A549 (cell line): ENCODE data around the gene TMEM266. TPM values are rescaled to one million over a fixed set of nuclear protein-coding genes. Genes with fewer than 3 reads are reported as not detected.

ENCODE experiments used
- ATAC-seq, 2 experiments: fragments of 200-7000 bp in 1 of 2; fragments of >200 bp in 1 of 2; cut with Nextera tagmentation in 1 of 2; cut with Tn5 transposase in 1 of 2; 3 replicates each; pipeline versions ENCODE4 v1.8.0 to v1.9.1; 2018 to 2020; ENCODE audit warnings: mild to moderate bottlenecking in 1 of 2, moderate library complexity in 1 of 2
- CTCF ChIA-PET: fragments of 300-600 bp; sonication (Branson Sonifier 250); formaldehyde crosslinking; extraction: SDS; loops from one replicate; lab custom pipeline; 2021; ENCODE audit warnings: antibody characterized with exemption, inconsistent platforms; lab: Yijun Ruan, JAX
- POLR2A ChIA-PET: fragments of 350-600 bp; formaldehyde crosslinking; extraction: SDS; loops from one replicate; lab custom pipeline; 2021; ENCODE audit warnings: antibody characterized with exemption, inconsistent platforms; lab: Yijun Ruan, JAX
- DNase-seq, 2 experiments: peaks; one replicate each; pipeline versions ENCODE4 v3.0.0 to v3.0.0-alpha.2; 2011 to 2016; ENCODE audit warnings: low read depth in 1 of 2, low spot score in 1 of 2
- FAIRE-seq: peaks from 2 replicates; lab custom pipeline; 2011; peaks lifted over from hg19 to GRCh38; lab: Jason Lieb, UNC
- H3K27ac ChIP-seq, 2 experiments: fragments of >200 bp; sonication (Bioruptor Twin); formaldehyde crosslinking; 3 replicates each; pipeline ENCODE4 v1.5.1; 2016 to 2017
- H3K4me1 ChIP-seq: fragments of >200 bp; sonication (Bioruptor Twin); formaldehyde crosslinking; 3 replicates; pipeline ENCODE4 v1.6.1; 2016
- H3K4me2 ChIP-seq: fragments of >200 bp; sonication (Bioruptor Twin); formaldehyde crosslinking; 3 replicates; pipeline ENCODE4 v1.6.1; 2016
- H3K4me3 ChIP-seq: fragments of >200 bp; sonication (Bioruptor Twin); formaldehyde crosslinking; 3 replicates; pipeline ENCODE4 v1.5.1; 2016
- H3K9me3 ChIP-seq: fragments of >200 bp; sonication (Bioruptor Twin); formaldehyde crosslinking; 3 replicates; pipeline ENCODE4 v1.6.1; 2016
- CBX8 ChIP-seq: fragments of 200-600 bp; sonication (generic); IDR thresholded peaks from 2 replicates; pipeline ENCODE4 v1.6.1; 2016
- CHD2 ChIP-seq: fragments of 150-350 bp; IDR thresholded peaks from 2 replicates; pipeline ENCODE4 v1.6.1; 2014; ENCODE audit warnings: low read length; ENCODE audit not compliant: partially characterized antibody
- CHD4 ChIP-seq: fragments of 200-600 bp; sonication (generic); IDR thresholded peaks from 2 replicates; pipeline ENCODE4 v1.6.1; 2016; ENCODE audit warnings: antibody characterized with exemption, mild to moderate bottlenecking, borderline replicate concordance
- EHMT2 ChIP-seq: fragments of 200-600 bp; sonication (generic); IDR thresholded peaks from 2 replicates; pipeline ENCODE4 v1.6.1; 2016; ENCODE audit warnings: antibody characterized with exemption, low read depth, mild to moderate bottlenecking, moderate library complexity
- FOSB ChIP-seq: fragments of 250-450 bp; sonication (Bioruptor Pico); IDR thresholded peaks from 2 replicates; pipeline ENCODE4 v1.5.0; 2020; ENCODE audit warnings: mild to moderate bottlenecking, moderate library complexity
- FOXS1 ChIP-seq: fragments of 250-450 bp; sonication (Bioruptor Pico); IDR thresholded peaks from 2 replicates; pipeline ENCODE4 v1.5.0; 2020; ENCODE audit warnings: mild to moderate bottlenecking, moderate library complexity
- GATA3 ChIP-seq: IDR thresholded peaks from 2 replicates; pipeline ENCODE4 v1.6.1; 2012; ENCODE audit warnings: borderline replicate concordance
- HOXB13 ChIP-seq: fragments of 250-450 bp; sonication (Bioruptor Pico); IDR thresholded peaks from 2 replicates; pipeline ENCODE4 v1.5.0; 2020; ENCODE audit warnings: low read depth, mild to moderate bottlenecking, moderate library complexity
- JUN ChIP-seq, 2 experiments: fragments of >200 bp; sonication (Bioruptor Twin); formaldehyde crosslinking; IDR thresholded peaks; 2 replicates in 1 of 2; 3 replicates in 1 of 2; pipeline ENCODE4 v1.6.1; 2016 to 2017
- JUNB ChIP-seq: fragments of >200 bp; sonication (Bioruptor Twin); formaldehyde crosslinking; IDR thresholded peaks from 2 replicates; pipeline ENCODE4 v1.6.1; 2016
- KDM5A ChIP-seq: fragments of 200-600 bp; sonication (generic); IDR thresholded peaks from 2 replicates; pipeline ENCODE4 v1.6.1; 2016; ENCODE audit warnings: antibody characterized with exemption, mild to moderate bottlenecking
- MAZ ChIP-seq: fragments of 150-350 bp; IDR thresholded peaks from 2 replicates; pipeline ENCODE4 v1.6.1; 2014; ENCODE audit warnings: antibody characterized with exemption, low read depth, low read length, borderline replicate concordance
- NFE2L2 ChIP-seq: fragments of 150-350 bp; conservative IDR thresholded peaks from 2 replicates; pipeline ENCODE4 v1.6.1; 2014; ENCODE audit warnings: low read length
- NPAS2 ChIP-seq: fragments of 250-450 bp; sonication (Bioruptor Pico); IDR thresholded peaks from 2 replicates; pipeline ENCODE4 v1.8.0; 2022; ENCODE audit warnings: mild to moderate bottlenecking, moderate library complexity, borderline replicate concordance
- POLR2A ChIP-seq: IDR thresholded peaks from 2 replicates; pipeline ENCODE4 v1.6.1; 2012; ENCODE audit warnings: mild to moderate bottlenecking, low read length
- RAD21 ChIP-seq, 2 experiments: fragments of >200 bp in 1 of 2; sonication (Bioruptor Twin) in 1 of 2; formaldehyde crosslinking in 1 of 2; IDR thresholded peaks in 1 of 2; conservative IDR thresholded peaks in 1 of 2; 2 replicates in 1 of 2; 3 replicates in 1 of 2; pipeline ENCODE4 v1.6.1; 2012 to 2018; ENCODE audit warnings: inconsistent platforms in 1 of 2
- RNF2 ChIP-seq: fragments of 200-600 bp; sonication (generic); IDR thresholded peaks from 2 replicates; pipeline ENCODE4 v1.6.1; 2016; ENCODE audit warnings: low read depth, mild to moderate bottlenecking, antibody characterized with exemption, moderate library complexity, borderline replicate concordance
- SREBF2 ChIP-seq: fragments of 450-650 bp; IDR thresholded peaks from 2 replicates; pipeline ENCODE4 v1.6.1; 2014; ENCODE audit warnings: mild to moderate bottlenecking, moderate library complexity
- TP53 ChIP-seq: fragments of 250-450 bp; sonication (Bioruptor Pico); IDR thresholded peaks from 2 replicates; pipeline ENCODE4 v1.5.0; 2021; ENCODE audit warnings: mild to moderate bottlenecking, moderate library complexity
- ZFP36 ChIP-seq: fragments of 450-650 bp; IDR thresholded peaks from 2 replicates; pipeline ENCODE4 v1.6.1; 2014; ENCODE audit warnings: borderline replicate concordance; ENCODE audit not compliant: partially characterized antibody
- WGBS: methylation state at CpG from one replicate; pipeline ENCODE4 v1.1.6; 2017; ENCODE audit errors: missing lambda C conversion rate; 5-methylcytosine and 5-hydroxymethylcytosine counted together
- polyA plus RNA-seq, 4 experiments: library from polyadenylated mRNA; depleted of rRNA in 3 of 4; stranded (reverse); fragments of >200 nt; fragmentation: RNase III in 1 of 4; extraction: RNeasy Plus Mini Kit Qiagen cat#74134 plus additional on column Dnase treatment in 1 of 4; gene quantifications; 2 replicates in 3 of 4; 3 replicates in 1 of 4; pipeline ENCODE4 v1.2.3, GENCODE V29; 2011 to 2017
- TF ChIP-seq, protein P1 (sequence below): IDR thresholded peaks from 2 replicates; pipeline ENCODE4 v1.6.1; 2012
- TF ChIP-seq, protein P2 (sequence below): fragments of >200 bp; sonication (Bioruptor Twin); formaldehyde crosslinking; IDR thresholded peaks from 3 replicates; pipeline ENCODE4 v1.6.1; 2016
- TF ChIP-seq, protein P3 (sequence below): fragments of 200-600 bp; sonication (generic); IDR thresholded peaks from 2 replicates; pipeline ENCODE4 v1.6.1; 2016; ENCODE audit warnings: antibody characterized with exemption, mild to moderate bottlenecking, moderate library complexity
- TF ChIP-seq, protein P4 (sequence below): fragments of 250-450 bp; sonication (Bioruptor Pico); IDR thresholded peaks from 2 replicates; pipeline ENCODE4 v1.5.0; 2020; ENCODE audit warnings: low read depth, mild to moderate bottlenecking, moderate library complexity
- TF ChIP-seq, protein P5 (sequence below): fragments of 450-650 bp; IDR thresholded peaks from 2 replicates; pipeline ENCODE4 v1.6.1; 2014; ENCODE audit warnings: antibody characterized with exemption
- TF ChIP-seq, protein P6 (sequence below): fragments of >200 bp; sonication (Bioruptor Twin); formaldehyde crosslinking; IDR thresholded peaks from 3 replicates; pipeline ENCODE4 v1.5.1; 2016
- TF ChIP-seq, protein P7 (sequence below): fragments of 250-450 bp; sonication (Bioruptor Pico); IDR thresholded peaks from 2 replicates; pipeline ENCODE4 v1.5.0; 2021; ENCODE audit warnings: mild to moderate bottlenecking, moderate library complexity, borderline replicate concordance

Gene TMEM266
- polyA plus RNA-seq, 2 of the 4 experiments (the other 2 are of a cell fraction): 0.06 to 0.08 TPM

DNA sequence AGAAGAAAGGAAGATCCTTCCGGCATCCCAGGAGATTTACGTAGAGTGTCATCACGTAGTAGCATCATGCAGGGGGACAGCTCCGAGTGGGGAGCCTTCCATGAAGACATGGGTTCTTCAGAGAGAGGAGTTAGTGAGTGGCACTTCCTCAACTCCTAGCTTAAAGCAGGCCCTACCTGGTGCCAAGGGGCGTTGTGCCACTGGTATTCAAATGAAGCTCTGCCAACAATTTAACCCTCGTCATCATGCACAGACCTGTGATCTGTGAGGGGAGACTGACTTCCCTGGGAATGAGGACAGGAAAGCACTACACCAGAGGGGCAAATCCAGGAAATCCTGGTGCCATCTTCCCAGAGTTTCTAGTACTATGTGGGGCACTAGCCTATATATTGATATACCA lies 59.0 kb downstream of the TMEM266 start:
- DNase-seq (no peak), FAIRE-seq (no peak), ATAC-seq (no peak)
- Histone ChIP-seq H3K27ac (no peak overlapping the region), H3K4me1 (peaks cover 10% of the 10 kb centered on the region; the same call in 1 of the 3 replicates), H3K9me3 (no peaks in the 10 kb centered on the region), H3K4me3 (no peak overlapping the region), H3K4me2 (no peak overlapping the region)
- CTCF ChIA-PET: interaction anchor here (1.4 to 2.7 kb wide), 4 partner anchors 20 to 62 kb away, joined by 6 to 15 read pairs (median 10); no protein-coding TSS in a partner anchor
- TF ChIP-seq NFE2L2 (no peak), GATA3 (no peak), NPAS2 (no peak), FOSB (no peak), EHMT2 (no peak), POLR2A (no peak), HOXB13 (no peak), KDM5A (no peak), RNF2 (no peak), FOXS1 (CRISPR knock-in tag) (no peak), CBX8 (no peak), MAZ (no peak), TP53 (no peak), RAD21 (conservative IDR thresholded peaks at IDR 0.05 in 1 of 2, IDR thresholded peaks at IDR 0.05 in 1 of 2) (no peak), CHD2 (no peak)
- TF ChIP-seq, protein P1, sequence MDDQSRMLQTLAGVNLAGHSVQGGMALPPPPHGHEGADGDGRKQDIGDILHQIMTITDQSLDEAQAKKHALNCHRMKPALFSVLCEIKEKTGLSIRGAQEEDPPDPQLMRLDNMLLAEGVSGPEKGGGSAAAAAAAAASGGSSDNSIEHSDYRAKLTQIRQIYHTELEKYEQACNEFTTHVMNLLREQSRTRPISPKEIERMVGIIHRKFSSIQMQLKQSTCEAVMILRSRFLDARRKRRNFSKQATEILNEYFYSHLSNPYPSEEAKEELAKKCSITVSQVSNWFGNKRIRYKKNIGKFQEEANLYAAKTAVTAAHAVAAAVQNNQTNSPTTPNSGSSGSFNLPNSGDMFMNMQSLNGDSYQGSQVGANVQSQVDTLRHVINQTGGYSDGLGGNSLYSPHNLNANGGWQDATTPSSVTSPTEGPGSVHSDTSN: no peak
- TF ChIP-seq, protein P2, sequence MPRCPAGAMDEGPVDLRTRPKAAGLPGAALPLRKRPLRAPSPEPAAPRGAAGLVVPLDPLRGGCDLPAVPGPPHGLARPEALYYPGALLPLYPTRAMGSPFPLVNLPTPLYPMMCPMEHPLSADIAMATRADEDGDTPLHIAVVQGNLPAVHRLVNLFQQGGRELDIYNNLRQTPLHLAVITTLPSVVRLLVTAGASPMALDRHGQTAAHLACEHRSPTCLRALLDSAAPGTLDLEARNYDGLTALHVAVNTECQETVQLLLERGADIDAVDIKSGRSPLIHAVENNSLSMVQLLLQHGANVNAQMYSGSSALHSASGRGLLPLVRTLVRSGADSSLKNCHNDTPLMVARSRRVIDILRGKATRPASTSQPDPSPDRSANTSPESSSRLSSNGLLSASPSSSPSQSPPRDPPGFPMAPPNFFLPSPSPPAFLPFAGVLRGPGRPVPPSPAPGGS: no peak
- TF ChIP-seq, protein P3, sequence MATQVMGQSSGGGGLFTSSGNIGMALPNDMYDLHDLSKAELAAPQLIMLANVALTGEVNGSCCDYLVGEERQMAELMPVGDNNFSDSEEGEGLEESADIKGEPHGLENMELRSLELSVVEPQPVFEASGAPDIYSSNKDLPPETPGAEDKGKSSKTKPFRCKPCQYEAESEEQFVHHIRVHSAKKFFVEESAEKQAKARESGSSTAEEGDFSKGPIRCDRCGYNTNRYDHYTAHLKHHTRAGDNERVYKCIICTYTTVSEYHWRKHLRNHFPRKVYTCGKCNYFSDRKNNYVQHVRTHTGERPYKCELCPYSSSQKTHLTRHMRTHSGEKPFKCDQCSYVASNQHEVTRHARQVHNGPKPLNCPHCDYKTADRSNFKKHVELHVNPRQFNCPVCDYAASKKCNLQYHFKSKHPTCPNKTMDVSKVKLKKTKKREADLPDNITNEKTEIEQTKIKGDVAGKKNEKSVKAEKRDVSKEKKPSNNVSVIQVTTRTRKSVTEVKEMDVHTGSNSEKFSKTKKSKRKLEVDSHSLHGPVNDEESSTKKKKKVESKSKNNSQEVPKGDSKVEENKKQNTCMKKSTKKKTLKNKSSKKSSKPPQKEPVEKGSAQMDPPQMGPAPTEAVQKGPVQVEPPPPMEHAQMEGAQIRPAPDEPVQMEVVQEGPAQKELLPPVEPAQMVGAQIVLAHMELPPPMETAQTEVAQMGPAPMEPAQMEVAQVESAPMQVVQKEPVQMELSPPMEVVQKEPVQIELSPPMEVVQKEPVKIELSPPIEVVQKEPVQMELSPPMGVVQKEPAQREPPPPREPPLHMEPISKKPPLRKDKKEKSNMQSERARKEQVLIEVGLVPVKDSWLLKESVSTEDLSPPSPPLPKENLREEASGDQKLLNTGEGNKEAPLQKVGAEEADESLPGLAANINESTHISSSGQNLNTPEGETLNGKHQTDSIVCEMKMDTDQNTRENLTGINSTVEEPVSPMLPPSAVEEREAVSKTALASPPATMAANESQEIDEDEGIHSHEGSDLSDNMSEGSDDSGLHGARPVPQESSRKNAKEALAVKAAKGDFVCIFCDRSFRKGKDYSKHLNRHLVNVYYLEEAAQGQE: no peak
- TF ChIP-seq, protein P4, sequence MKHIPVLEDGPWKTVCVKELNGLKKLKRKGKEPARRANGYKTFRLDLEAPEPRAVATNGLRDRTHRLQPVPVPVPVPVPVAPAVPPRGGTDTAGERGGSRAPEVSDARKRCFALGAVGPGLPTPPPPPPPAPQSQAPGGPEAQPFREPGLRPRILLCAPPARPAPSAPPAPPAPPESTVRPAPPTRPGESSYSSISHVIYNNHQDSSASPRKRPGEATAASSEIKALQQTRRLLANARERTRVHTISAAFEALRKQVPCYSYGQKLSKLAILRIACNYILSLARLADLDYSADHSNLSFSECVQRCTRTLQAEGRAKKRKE (CRISPR knock-in tag): no peak
- POLR2A ChIA-PET: no interaction called here
- WGBS: 69% methylated on average over 6 of the region's 6 CpGs

DNA sequence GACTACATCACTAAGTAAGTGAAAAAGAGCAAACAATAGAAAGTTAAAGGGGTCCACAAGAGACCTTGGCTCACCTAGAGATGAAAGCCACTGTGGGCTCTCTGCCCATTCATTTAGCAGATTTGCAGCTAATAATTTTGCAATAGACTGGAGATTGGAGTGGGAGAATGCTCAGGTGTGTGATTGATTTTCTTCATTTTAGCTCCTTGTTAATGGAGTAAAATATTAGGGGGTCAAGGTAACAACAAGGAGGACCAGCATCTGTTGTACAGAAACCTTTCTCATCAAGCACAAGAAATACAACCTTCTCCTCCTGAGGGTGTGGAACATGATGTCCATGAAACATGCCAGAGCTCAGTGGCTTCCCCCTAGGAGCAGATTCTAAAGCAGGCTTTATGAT lies 63.2 kb downstream of the TMEM266 start:
- no peak overlapping the region for H3K4me2 ChIP-seq
- FAIRE-seq (no peak), ATAC-seq (no peak), DNase-seq (no peak)
- CTCF ChIA-PET: interaction anchor here (1.3 to 4.2 kb wide), 6 partner anchors 10 to 72 kb away, joined by 3 to 44 read pairs (median 6); partner anchors contain the start of gene TMEM266
- H3K4me1 ChIP-seq: peaks cover 10% of the 10 kb centered on the region; the same call in 1 of the 3 replicates
- H3K4me3 ChIP-seq: no peak overlapping the region
- H3K27ac ChIP-seq: no peak overlapping the region
- POLR2A ChIA-PET: no interaction called here
- H3K9me3 ChIP-seq: peaks cover 8% of the 10 kb centered on the region; the same call in 1 of the 3 replicates
- TF ChIP-seq CHD4: no peak
- TF ChIP-seq, protein P5, sequence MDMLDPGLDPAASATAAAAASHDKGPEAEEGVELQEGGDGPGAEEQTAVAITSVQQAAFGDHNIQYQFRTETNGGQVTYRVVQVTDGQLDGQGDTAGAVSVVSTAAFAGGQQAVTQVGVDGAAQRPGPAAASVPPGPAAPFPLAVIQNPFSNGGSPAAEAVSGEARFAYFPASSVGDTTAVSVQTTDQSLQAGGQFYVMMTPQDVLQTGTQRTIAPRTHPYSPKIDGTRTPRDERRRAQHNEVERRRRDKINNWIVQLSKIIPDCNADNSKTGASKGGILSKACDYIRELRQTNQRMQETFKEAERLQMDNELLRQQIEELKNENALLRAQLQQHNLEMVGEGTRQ: no peak
- TF ChIP-seq SREBF2: no peak
- TF ChIP-seq JUN (IDR thresholded peaks at IDR 0.05): no peak
- TF ChIP-seq, protein P6, sequence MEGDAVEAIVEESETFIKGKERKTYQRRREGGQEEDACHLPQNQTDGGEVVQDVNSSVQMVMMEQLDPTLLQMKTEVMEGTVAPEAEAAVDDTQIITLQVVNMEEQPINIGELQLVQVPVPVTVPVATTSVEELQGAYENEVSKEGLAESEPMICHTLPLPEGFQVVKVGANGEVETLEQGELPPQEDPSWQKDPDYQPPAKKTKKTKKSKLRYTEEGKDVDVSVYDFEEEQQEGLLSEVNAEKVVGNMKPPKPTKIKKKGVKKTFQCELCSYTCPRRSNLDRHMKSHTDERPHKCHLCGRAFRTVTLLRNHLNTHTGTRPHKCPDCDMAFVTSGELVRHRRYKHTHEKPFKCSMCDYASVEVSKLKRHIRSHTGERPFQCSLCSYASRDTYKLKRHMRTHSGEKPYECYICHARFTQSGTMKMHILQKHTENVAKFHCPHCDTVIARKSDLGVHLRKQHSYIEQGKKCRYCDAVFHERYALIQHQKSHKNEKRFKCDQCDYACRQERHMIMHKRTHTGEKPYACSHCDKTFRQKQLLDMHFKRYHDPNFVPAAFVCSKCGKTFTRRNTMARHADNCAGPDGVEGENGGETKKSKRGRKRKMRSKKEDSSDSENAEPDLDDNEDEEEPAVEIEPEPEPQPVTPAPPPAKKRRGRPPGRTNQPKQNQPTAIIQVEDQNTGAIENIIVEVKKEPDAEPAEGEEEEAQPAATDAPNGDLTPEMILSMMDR: no peak
- no peak for TF ChIP-seq JUNB
- TF ChIP-seq ZFP36: no peak
- TF ChIP-seq, protein P7, sequence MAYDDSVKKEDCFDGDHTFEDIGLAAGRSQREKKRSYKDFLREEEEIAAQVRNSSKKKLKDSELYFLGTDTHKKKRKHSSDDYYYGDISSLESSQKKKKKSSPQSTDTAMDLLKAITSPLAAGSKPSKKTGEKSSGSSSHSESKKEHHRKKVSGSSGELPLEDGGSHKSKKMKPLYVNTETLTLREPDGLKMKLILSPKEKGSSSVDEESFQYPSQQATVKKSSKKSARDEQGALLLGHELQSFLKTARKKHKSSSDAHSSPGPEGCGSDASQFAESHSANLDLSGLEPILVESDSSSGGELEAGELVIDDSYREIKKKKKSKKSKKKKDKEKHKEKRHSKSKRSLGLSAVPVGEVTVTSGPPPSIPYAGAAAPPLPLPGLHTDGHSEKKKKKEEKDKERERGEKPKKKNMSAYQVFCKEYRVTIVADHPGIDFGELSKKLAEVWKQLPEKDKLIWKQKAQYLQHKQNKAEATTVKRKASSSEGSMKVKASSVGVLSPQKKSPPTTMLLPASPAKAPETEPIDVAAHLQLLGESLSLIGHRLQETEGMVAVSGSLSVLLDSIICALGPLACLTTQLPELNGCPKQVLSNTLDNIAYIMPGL: no peak
- no peak for TF ChIP-seq FOXS1 (CRISPR knock-in tag)
- no peak for TF ChIP-seq CBX8
- no peak for TF ChIP-seq CHD2
